HL-60 (cell line): ENCODE measurements around the gene OR10G8.
A peak's percentile ranks its signal among the peaks of the same experiment; 100 is the strongest.

Source experiments
- DNase-seq, 2 experiments: peaks; one replicate each; pipeline ENCODE4 v3.0.0-alpha.2; 2010 to 2020; ENCODE audit warnings: low read depth in 1 of 2, low spot score in 1 of 2
- H3K27ac ChIP-seq: fragments of 250-450 bp; sonication (Bioruptor Pico); replicated peaks from 2 replicates; pipeline ENCODE4 v1.5.1; 2020; ENCODE audit warnings: mild to moderate bottlenecking, moderate library complexity
- H3K27me3 ChIP-seq: fragments of 250-450 bp; sonication (Bioruptor Pico); 2 replicates; pipeline ENCODE4 v1.5.1; 2021; ENCODE audit warnings: mild to moderate bottlenecking, moderate library complexity; ENCODE audit not compliant: insufficient read depth, poor library complexity, severe bottlenecking
- H3K4me3 ChIP-seq: replicated peaks from 2 replicates; pipeline ENCODE4 v1.5.1; 2011; ENCODE audit warnings: mild to moderate bottlenecking, control low read depth, low read length; ENCODE audit not compliant: insufficient read depth
- CTCF ChIP-seq: IDR thresholded peaks from one replicate; pipeline ENCODE4 v1.5.1; 2011; ENCODE audit warnings: low read length, control low read depth, inconsistent platforms; ENCODE audit not compliant: insufficient read depth
- GABPA ChIP-seq: IDR thresholded peaks from 2 replicates; pipeline ENCODE4 v1.6.1; 2012; ENCODE audit warnings: low read depth
- POLR2AphosphoS5 ChIP-seq: IDR thresholded peaks from 2 replicates; pipeline ENCODE4 v1.6.1; 2012; ENCODE audit warnings: low read depth
- REST ChIP-seq: IDR thresholded peaks from 2 replicates; pipeline ENCODE4 v1.6.1; 2012; ENCODE audit warnings: low read depth; ENCODE audit not compliant: insufficient replicate concordance
- SPI1 ChIP-seq: IDR thresholded peaks from 2 replicates; pipeline ENCODE4 v1.6.1; 2012; ENCODE audit warnings: low read depth, mild to moderate bottlenecking, borderline replicate concordance

Gene OR10G8

DNA sequence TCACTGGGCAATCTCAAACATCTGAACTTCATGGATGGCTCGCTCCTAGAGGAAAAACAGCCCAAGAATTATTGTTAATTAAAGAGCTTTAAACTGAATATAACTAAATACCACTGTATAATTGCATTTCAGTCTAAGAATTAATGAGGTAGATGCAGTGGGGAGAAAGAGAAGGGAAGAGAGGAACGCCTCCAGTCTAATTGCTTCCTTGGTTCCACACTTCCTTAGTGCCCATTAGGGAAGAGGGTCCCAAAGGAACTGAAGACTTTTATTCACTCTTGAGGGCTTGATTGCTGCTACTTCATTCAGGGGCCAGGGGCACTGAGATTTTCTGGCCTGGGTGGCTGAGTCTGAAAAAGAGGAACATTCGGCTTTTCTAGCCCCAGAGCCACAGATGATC, 26.4 kb downstream of the OR10G8 start:
- TF ChIP-seq REST (no peak), CTCF (no peak), POLR2AphosphoS5 (no peak), GABPA (no peak), SPI1 (no peak)
- Histone ChIP-seq H3K27me3 (no peaks in the 10 kb centered on the region), H3K4me3 (no peak overlapping the region), H3K27ac (no peak overlapping the region)
- DNase-seq = no peak

- Histone ChIP-seq H3K4me3 (no peak overlapping the region), H3K27me3 (peaks cover 8% of the 10 kb centered on the region), H3K27ac (no peak overlapping the region)
- TF ChIP-seq GABPA (no peak), POLR2AphosphoS5 (no peak), SPI1 (no peak), REST (no peak), CTCF (no peak)
- DNase-seq = peak in 1 of 2 experiments; percentile 13
Observed at GRCh38 chr11:124068601-124069110, 42.1 kb downstream of the OR10G8 start.

- Histone ChIP-seq H3K27me3 (peaks cover 8% of the 10 kb centered on the region), H3K27ac (no peak overlapping the region), H3K4me3 (no peak overlapping the region)
- peak; percentile 26 to 62 for DNase-seq
- TF ChIP-seq CTCF (peak; percentile 39), SPI1 (no peak), POLR2AphosphoS5 (no peak), REST (no peak)
Observed at GRCh38 chr11:124069429-124070401, 43.1 kb downstream of the OR10G8 start.
